HCT116 (cell line): ENCODE measurements around the gene PLPPR2. TPM values are rescaled to one million over a fixed set of nuclear protein-coding genes. Genes with fewer than 3 reads are reported as not detected.

Experiments used
- ATAC-seq: fragments of 200-7000 bp; cut with Tn5 transposase; 2 replicates; pipeline ENCODE4 v1.9.1; 2020; ENCODE audit warnings: mild to moderate bottlenecking, moderate library complexity
- BruUV-seq: library from RNA; stranded (reverse); fragments of 400-500 nt; replicated peaks from 2 replicates; lab custom pipeline; 2021; lab: Mats Ljungman, UMichigan
- CTCF ChIA-PET: fragments of 300-600 bp; sonication (Branson Sonifier 250); formaldehyde crosslinking; loops from one replicate; lab custom pipeline; 2021; ENCODE audit warnings: antibody characterized with exemption; lab: Charles Lee
- POLR2A ChIA-PET: fragments of 300-600, 350-600 bp; sonication (Branson Sonifier 250); formaldehyde crosslinking; loops from one replicate; lab custom pipeline; 2021; ENCODE audit warnings: antibody characterized with exemption; lab: Charles Lee
- RAD21 ChIA-PET, 2 experiments: fragments of 300-600 bp; sonication (Branson Sonifier 250); formaldehyde crosslinking; loops; one replicate each; lab custom pipeline; 2023; ENCODE audit warnings: low total read pairs in 2 of 2; ENCODE audit not compliant: uncharacterized antibody in 2 of 2, unreplicated experiment in 2 of 2, low non-redundant PET in 1 of 2; lab: Charles Lee
- DNase-seq: peaks from one replicate; pipeline ENCODE4 v3.0.0-alpha.2; 2010; ENCODE audit warnings: low read depth, low spot score
- H2AFZ ChIP-seq: fragments of 200-600 bp; shearing (Covaris generic), sonication (generic); 2 replicates; pipeline ENCODE4 v1.6.1; 2017; ENCODE audit warnings: low read depth, mixed run types, mixed read lengths, antibody characterized with exemption, low read length; ENCODE audit not compliant: poor library complexity, severe bottlenecking
- H3K27ac ChIP-seq: 2 replicates; pipeline ENCODE4 v1.5.1; 2012; ENCODE audit warnings: low read depth, low read length
- H3K27me3 ChIP-seq: fragments of 200-600 bp; sonication (generic); 2 replicates; pipeline ENCODE4 v1.6.1; 2016; ENCODE audit warnings: mixed run types, low read length, mixed read lengths; ENCODE audit not compliant: insufficient read depth
- H3K36me3 ChIP-seq, 2 experiments: fragments of 200-500 bp in 1 of 2; fragments of 200-600 bp in 1 of 2; sonication (Bioruptor generic) in 1 of 2; sonication (generic) in 1 of 2; 2 replicates each; pipeline versions ENCODE4 v1.5.1 to v1.6.1; 2014 to 2016; ENCODE audit warnings: low read length in 2 of 2, inconsistent platforms in 1 of 2, mixed read lengths in 1 of 2, mixed run types in 1 of 2; ENCODE audit not compliant: insufficient read depth in 2 of 2, control insufficient read depth in 1 of 2
- H3K4me1 ChIP-seq, 2 experiments: fragments of 200-600 bp in 1 of 2; sonication (generic) in 1 of 2; 2 replicates each; pipeline versions ENCODE4 v1.5.1 to v1.6.1; 2012 to 2017; ENCODE audit warnings: low read length in 2 of 2, inconsistent platforms in 1 of 2, mild to moderate bottlenecking in 1 of 2, mixed read lengths in 1 of 2, mixed run types in 1 of 2, moderate library complexity in 1 of 2; ENCODE audit not compliant: insufficient read depth in 2 of 2, control insufficient read depth in 1 of 2
- H3K4me2 ChIP-seq: fragments of 200-600 bp; sonication (generic); 2 replicates; pipeline ENCODE4 v1.6.1; 2017; ENCODE audit warnings: mixed run types, low read length, mixed read lengths
- H3K4me3 ChIP-seq, 2 experiments: fragments of 200-600 bp in 1 of 2; sonication (generic) in 1 of 2; replicated peaks in 1 of 2; 2 replicates each; pipeline ENCODE4 v1.5.1; 2011 to 2016; ENCODE audit warnings: low read length in 2 of 2, control low read depth in 1 of 2, low read depth in 1 of 2, mild to moderate bottlenecking in 1 of 2, mixed read lengths in 1 of 2, mixed run types in 1 of 2
- H3K79me2 ChIP-seq: fragments of 200-600 bp; sonication (generic); 2 replicates; pipeline ENCODE4 v1.6.1; 2017; ENCODE audit warnings: mild to moderate bottlenecking, mixed run types, low read length, moderate library complexity, mixed read lengths; ENCODE audit not compliant: insufficient read depth
- H3K9ac ChIP-seq: fragments of 200-600 bp; sonication (generic); 2 replicates; pipeline ENCODE4 v1.6.1; 2016; ENCODE audit warnings: low read length, mixed read lengths
- H3K9me2 ChIP-seq: fragments of 200-600 bp; sonication (generic), shearing (Covaris generic); 2 replicates; pipeline ENCODE4 v1.6.1; 2017; ENCODE audit warnings: mixed run types, mild to moderate bottlenecking, moderate library complexity; ENCODE audit not compliant: insufficient read depth
- H3K9me3 ChIP-seq, 2 experiments: fragments of 200-500 bp in 1 of 2; fragments of 200-600 bp in 1 of 2; sonication (Bioruptor generic) in 1 of 2; sonication (generic) in 1 of 2; 2 replicates each; pipeline ENCODE4 v1.6.1; 2014 to 2017; ENCODE audit warnings: low read length in 2 of 2, mixed read lengths in 2 of 2, inconsistent platforms in 1 of 2, low read depth in 1 of 2, mild to moderate bottlenecking in 1 of 2, mixed run types in 1 of 2, moderate library complexity in 1 of 2; ENCODE audit not compliant: control insufficient read depth in 1 of 2, insufficient read depth in 1 of 2
- H4K20me1 ChIP-seq: fragments of 200-600 bp; sonication (generic), shearing (Covaris generic); 2 replicates; pipeline ENCODE4 v1.6.1; 2017; ENCODE audit warnings: mixed run types, mild to moderate bottlenecking, moderate library complexity; ENCODE audit not compliant: insufficient read depth
- CTCF ChIP-seq, 3 experiments: fragments of 200-600 bp in 1 of 3; sonication (generic) in 1 of 3; IDR thresholded peaks in 2 of 3; conservative IDR thresholded peaks in 1 of 3; 2 replicates each; pipeline ENCODE4 v1.5.1; 2012 to 2017; ENCODE audit warnings: low read depth in 2 of 3, low read length in 2 of 3, antibody characterized with exemption in 1 of 3, borderline replicate concordance in 1 of 3, control low read depth in 1 of 3, mild to moderate bottlenecking in 1 of 3, mixed read lengths in 1 of 3, mixed run types in 1 of 3, moderate library complexity in 1 of 3; ENCODE audit not compliant: insufficient read depth in 1 of 3
- ELF1 ChIP-seq: IDR thresholded peaks from 2 replicates; pipeline ENCODE4 v1.6.1; 2012; ENCODE audit warnings: low read depth, borderline replicate concordance
- MAX ChIP-seq: IDR thresholded peaks from 2 replicates; pipeline ENCODE4 v1.6.1; 2012
- SP1 ChIP-seq: IDR thresholded peaks from 2 replicates; pipeline ENCODE4 v1.6.1; 2012; ENCODE audit warnings: low read depth
- TCF7L2 ChIP-seq: IDR thresholded peaks from 2 replicates; pipeline ENCODE4 v1.7.0; 2011; ENCODE audit warnings: borderline replicate concordance, inconsistent platforms; ENCODE audit not compliant: insufficient read depth, insufficient read length; ENCODE audit errors: extremely low read depth
- ZFX ChIP-seq: fragments of 450-650 bp; IDR thresholded peaks from 2 replicates; pipeline ENCODE4 v1.6.1; 2017
- ZNF274 ChIP-seq: fragments of 200-500 bp; sonication (Bioruptor generic); IDR thresholded peaks from 2 replicates; pipeline ENCODE4 v1.6.1; 2014; ENCODE audit warnings: mild to moderate bottlenecking, low read depth, low read length, inconsistent platforms
- intact Hi-C: fragments of 100-400 bp; cut with micrococcal nuclease; formaldehyde crosslinking; loops from 2 replicates; pipeline ENCODE4 v1.10.0; 2022
- total RNA-seq: library from RNA; stranded (reverse); gene quantifications from one replicate; pipeline ENCODE4 v1.2.1, GENCODE V29; 2021; ENCODE audit not compliant: unreplicated experiment

The PLPPR2 gene
- total RNA-seq, 1 experiment from 2014 or later, result 23.2 TPM

- Histone ChIP-seq H4K20me1 (no peaks in the 10 kb centered on the region), H2AFZ (no peak overlapping the region), H3K27me3 (no peaks in the 10 kb centered on the region), H3K9me2 (no peaks in the 10 kb centered on the region), H3K36me3 (peaks cover 0 to 2% of the 10 kb centered on the region in 2 experiments; a peak in 1 of 4 replicates), H3K4me2 (no peak overlapping the region), H3K79me2 (no peaks in the 10 kb centered on the region), H3K27ac (no peak overlapping the region), H3K4me3 (no peak overlapping the region), H3K4me1 (peaks cover 5 to 10% of the 10 kb centered on the region in 2 experiments), H3K9ac (no peak overlapping the region), H3K9me3 (no peaks in the 10 kb centered on the region)
- ChIA-PET CTCF (no interaction called here), POLR2A (interaction anchor here (0.7 kb wide), 1 partner anchor 11 kb away, joined by 3 read pairs; no protein-coding TSS in a partner anchor), RAD21 (no interaction called here)
- intact Hi-C loops, result no loop called here
- ATAC-seq (no peak), DNase-seq (no peak)
- no peak for TF ChIP-seq SP1
- TF ChIP-seq CTCF (IDR thresholded peaks at IDR 0.05 in 2 of 3, conservative IDR thresholded peaks at IDR 0.05 in 1 of 3; ENCODE audit: borderline replicate concordance in 1 of 3, insufficient read depth in 1 of 3, low read depth in 2 of 3, low read length in 2 of 3), result no peak
- TF ChIP-seq ELF1, result no peak
- TF ChIP-seq ZFX, result no peak
- no peak for TF ChIP-seq MAX
- no peak for TF ChIP-seq TCF7L2
- TF ChIP-seq ZNF274, result no peak
- no TSS peak for BruUV-seq
Measured at GRCh38 chr19:11364296-11364904, 9.2 kb downstream of the PLPPR2 start.
